G401 (cell line): ENCODE measurements around the gene C8G. TPM values are rescaled to one million over a fixed set of nuclear protein-coding genes. Genes with fewer than 3 reads are reported as not detected.

Source experiments
- DNase-seq: peaks from one replicate; pipeline ENCODE4 v3.0.0-alpha.2; 2015; ENCODE audit warnings: low spot score
- in situ Hi-C: cut with HindIII; loops from 2 replicates; pipeline ENCODE4 v1.10.0; 2016; ENCODE audit warnings: low sequenced_read_pairs, mixed read lengths
- total RNA-seq: library from RNA; depleted of rRNA; stranded (reverse); fragments of >200 nt; shearing (Covaris generic); gene quantifications from 2 replicates; pipeline ENCODE4 v1.2.3, GENCODE V29; 2014

The C8G gene
- total RNA-seq, 1 experiment from 2014 or later, result not detected

GRCh38 chr9:136947955-136948510 lies 3.0 kb downstream of the C8G start:
- in situ Hi-C loops, result loop anchor here (25.0 kb wide), 2 partner anchors 89 to 214 kb away; partner anchors contain the start of genes ABCA2, FUT7, LRRC26 and NPDC1

GRCh38 chr9:136949239-136949816 lies 4.3 kb downstream of the C8G start:
- in situ Hi-C loops, result loop anchor here (25.0 kb wide), 2 partner anchors 88 to 213 kb away; partner anchors contain the start of genes ABCA2, FUT7, LRRC26 and NPDC1
- DNase-seq, result no peak

More at GRCh38 chr9:136947955-136948510, 3.0 kb downstream of the C8G start:
- peak; percentile 63 for DNase-seq

- in situ Hi-C loops, result loop anchor here (25.0 kb wide), 2 partner anchors 87 to 212 kb away; partner anchors contain the start of genes ABCA2, FUT7, LRRC26 and NPDC1
- DNase-seq, result peak; percentile 97
Observed at GRCh38 chr9:136949817-136950655, 5.0 kb downstream of the C8G start.

- DNase-seq, result no peak
- in situ Hi-C loops, result no loop called here
Observed at GRCh38 chr9:136950656-136951276, 5.7 kb downstream of the C8G start.

- in situ Hi-C loops, result no loop called here
- no peak for DNase-seq
Observed at GRCh38 chr9:136951541-136952320, 6.7 kb downstream of the C8G start, which contains the start of gene LCN12. LCN12 (plus strand) TSS chr9:136952273; CDS start chr9:136952328, 55 bp downstream.

- DNase-seq, result no peak
- in situ Hi-C loops, result no loop called here
Observed at GRCh38 chr9:136952321-136952850, 7.3 kb downstream of the C8G start.

GRCh38 chr9:136952876-136953770 lies 8.1 kb downstream of the C8G start:
- DNase-seq, result no peak
- in situ Hi-C loops, result no loop called here

GRCh38 chr9:136953771-136954269 lies 8.8 kb downstream of the C8G start:
- no peak for DNase-seq
- in situ Hi-C loops, result no loop called here

GRCh38 chr9:136954270-136955083 lies 9.4 kb downstream of the C8G start:
- no peak for DNase-seq
- in situ Hi-C loops, result no loop called here

- DNase-seq, result no peak
- in situ Hi-C loops, result no loop called here
Observed at GRCh38 chr9:136955202-136955942, 10.3 kb downstream of the C8G start.

GRCh38 chr9:136955943-136956335 lies 10.9 kb downstream of the C8G start:
- in situ Hi-C loops, result no loop called here
- no peak for DNase-seq

- in situ Hi-C loops, result no loop called here
- no peak for DNase-seq
Observed at GRCh38 chr9:136956604-136957003, 11.6 kb downstream of the C8G start.

- no peak for DNase-seq
- in situ Hi-C loops, result no loop called here
Observed at GRCh38 chr9:136957461-136957860, 12.4 kb downstream of the C8G start.

GRCh38 chr9:136957901-136958300 lies 12.9 kb downstream of the C8G start:
- in situ Hi-C loops, result no loop called here
- no peak for DNase-seq

- no peak for DNase-seq
- in situ Hi-C loops, result no loop called here
Observed at GRCh38 chr9:136958473-136958872, 13.4 kb downstream of the C8G start.
